Measurements from ENCODE around the gene ANXA2.

GRCh38 chr15:60301024-60301423 is 96.8 kb downstream of the ANXA2 start:
- no peak for TF ChIP-seq CTCF (conservative IDR thresholded peaks at IDR 0.05; ENCODE audit: low read depth, low read length)
- TF ChIP-seq EZH2 (IDR thresholded peaks at IDR 0.05; ENCODE audit: borderline replicate concordance, low read depth, low read length, poor library complexity, severe bottlenecking): no peak

All from A673 (cell line).